NOMO-1 treated with DMSO at 0.1 percent for 48 hours (cell line): Measurements from ENCODE around the gene DDX4.
A peak's percentile ranks its signal among the peaks of the same experiment; 100 is the strongest.
"Not testable (repeated sequence)": the region's sequence is repeated elsewhere in the genome, so short reads cannot be mapped to it uniquely, and the experiment has no call there.

Source experiments
- DNase-seq: peaks from one replicate; lab custom pipeline; 2025; ENCODE audit not compliant: unreplicated experiment; lab: John Stamatoyannopoulos, UW

The DDX4 gene

DNA sequence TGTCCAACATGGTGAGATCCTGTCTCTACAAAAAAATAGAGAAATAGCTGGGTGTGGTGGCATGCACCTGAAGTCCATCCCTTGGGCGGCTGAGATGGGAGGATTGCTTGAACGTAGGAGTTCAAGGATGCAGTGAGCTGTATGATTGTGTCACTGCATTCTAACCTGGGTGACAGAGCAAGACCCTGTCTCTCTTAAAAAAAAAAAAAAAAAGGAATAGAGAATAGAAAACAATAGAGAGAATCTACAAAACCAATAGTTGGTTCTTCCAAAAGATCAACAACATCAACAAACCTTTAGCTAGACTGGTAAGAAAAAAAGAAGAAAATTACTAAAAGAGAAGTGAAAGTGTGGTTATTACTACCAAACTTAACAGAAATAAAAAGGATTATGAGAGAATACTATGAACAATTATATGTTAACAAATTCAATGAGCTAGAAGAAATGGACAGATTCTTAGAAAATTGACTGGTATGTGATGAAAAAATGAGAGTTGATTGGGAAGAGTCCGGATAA lies 17.6 kb upstream of the DDX4 start:
- peak; percentile 23 for DNase-seq

DNA sequence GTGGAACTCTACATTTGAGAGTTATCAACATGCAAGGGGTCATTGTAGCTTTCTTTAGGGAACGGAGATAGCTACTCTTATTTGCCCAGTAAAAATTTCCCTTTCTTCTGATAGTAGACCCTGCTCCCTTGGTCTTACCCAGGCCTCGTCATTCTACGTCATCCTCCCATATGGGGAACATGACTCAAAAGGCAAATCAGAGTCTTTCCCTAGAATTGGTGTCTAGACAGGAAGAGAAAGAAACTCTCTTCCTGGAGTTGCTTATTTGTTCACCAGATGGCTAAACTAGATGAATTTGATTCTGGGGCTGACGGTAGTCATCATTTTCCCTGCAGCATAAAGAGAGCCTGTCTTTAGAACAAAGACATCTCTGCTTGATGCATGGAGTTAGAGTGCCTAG lies 13.6 kb upstream of the DDX4 start:
- no peak for DNase-seq

DNA sequence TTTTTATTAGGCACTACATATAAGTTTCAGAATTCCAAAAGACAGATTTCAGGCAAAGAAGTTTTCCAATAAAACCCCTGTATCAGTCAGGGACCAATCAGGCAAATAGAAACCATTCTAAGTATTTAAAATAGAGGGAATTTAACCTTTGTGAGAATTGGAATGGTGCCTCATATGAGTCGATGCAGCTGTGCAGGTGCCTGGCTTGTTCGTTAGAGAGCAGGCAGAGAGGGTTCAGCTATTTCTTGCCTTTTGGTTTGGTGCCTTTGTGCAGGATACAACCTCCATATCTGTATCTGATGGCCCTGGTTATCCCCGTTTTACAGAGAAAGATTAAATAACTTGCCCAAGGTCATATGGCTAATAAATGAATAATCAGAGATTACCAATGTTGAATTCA lies 6.0 kb upstream of the DDX4 start:
- DNase-seq = no peak

DNA sequence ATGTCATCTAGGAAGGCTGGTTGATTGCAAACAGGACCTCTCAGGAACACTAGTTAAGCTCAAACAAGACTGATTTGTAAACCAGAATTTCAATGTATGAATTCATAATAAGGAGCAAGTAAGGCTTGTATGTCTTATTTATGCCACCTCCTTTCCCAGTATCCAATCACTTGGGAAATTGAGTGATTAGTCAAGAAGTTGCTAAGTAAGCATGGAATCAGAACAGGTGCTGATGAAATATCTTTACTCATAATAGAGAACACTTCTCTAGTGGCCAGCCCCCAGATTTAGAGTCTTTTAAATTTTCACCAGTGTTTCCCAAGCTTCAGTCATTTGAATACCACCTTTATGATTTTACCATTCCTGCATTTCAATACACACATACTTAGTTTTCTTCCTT lies 5.3 kb upstream of the DDX4 start:
- no peak for DNase-seq

DNA sequence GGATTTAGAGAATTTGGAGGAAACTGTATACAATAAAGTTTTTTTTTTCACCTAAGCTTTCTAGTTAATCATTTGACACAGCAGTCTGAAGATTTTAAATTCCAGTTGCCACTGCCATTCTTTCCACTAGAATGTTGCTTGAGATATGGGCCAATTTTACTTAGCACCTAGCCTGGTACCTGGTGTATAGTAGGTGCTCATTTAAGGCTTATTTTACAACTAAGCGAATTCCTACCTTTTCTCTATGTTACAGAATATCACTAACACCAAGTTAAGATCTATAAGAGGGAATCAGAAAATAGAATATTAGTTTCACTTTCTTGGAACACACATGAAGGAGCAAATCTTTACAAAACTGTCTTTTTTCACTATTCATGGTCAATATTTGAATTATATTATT lies 3.2 kb upstream of the DDX4 start:
- no peak for DNase-seq

DNA sequence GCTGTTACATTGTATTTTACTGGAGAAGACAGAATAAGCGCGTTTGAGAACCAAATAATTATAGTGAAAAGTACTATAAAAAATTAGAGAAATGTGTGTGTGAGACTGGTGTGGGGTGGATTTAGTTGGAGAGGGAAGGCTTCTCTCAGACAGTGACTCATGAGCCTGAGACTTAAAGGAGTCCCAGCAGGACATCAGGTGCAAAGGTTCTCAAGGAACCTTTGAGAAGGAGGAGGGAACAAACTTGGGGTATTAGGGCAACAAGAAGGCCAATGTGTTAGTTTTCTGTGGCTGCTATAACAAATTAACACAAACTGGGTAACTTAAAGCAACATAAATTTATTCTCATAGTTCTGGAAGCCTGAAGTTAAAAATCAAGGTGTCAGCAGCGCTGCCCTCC lies 4.9 kb downstream of the DDX4 start:
- no peak for DNase-seq

DNA sequence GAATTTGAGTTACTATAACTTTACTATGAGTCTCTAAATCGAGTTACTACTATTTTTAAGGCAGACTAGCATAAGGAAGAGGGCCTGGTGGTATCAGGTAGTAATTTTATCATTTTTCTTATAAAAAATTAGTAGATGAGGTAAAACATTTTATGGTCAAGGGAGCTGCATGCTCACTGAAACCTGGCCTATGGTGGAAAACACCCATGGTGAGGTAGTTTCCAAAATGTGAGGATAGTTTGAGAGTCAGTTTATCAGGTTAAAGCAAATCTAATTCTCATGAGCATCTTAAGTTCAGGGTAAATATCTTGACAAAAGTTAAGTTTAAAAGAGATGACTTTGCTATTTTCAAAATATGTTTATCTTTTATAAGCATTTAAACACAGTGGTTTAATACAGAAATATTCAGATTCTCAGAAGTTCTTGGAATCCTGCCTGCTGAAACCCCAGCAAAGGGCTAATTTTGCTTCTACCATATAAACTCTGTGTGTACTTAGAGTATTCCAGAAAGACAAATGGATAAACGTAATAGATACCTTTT lies 10.0 kb downstream of the DDX4 start:
- no peak for DNase-seq

DNA sequence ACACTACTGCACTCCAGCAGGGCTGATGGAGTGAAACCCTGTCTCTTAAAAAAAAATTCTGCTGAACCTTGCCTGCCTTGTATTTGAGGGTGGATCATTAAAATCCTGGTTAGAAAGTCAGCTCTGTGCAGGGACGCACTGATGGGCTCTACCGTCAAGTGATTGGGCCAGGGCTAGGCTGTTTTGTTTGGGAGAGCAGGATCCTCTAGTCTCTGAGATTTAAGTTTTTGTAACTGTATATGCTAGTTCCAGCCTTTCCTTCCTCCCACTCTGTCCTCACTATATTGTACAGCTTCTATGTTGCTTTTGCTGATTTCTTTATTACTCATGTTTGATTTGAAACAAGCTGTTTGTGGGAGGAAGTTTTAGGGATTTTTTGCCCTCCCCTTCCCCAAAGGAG lies 11.5 kb downstream of the DDX4 start:
- no peak for DNase-seq

DNA sequence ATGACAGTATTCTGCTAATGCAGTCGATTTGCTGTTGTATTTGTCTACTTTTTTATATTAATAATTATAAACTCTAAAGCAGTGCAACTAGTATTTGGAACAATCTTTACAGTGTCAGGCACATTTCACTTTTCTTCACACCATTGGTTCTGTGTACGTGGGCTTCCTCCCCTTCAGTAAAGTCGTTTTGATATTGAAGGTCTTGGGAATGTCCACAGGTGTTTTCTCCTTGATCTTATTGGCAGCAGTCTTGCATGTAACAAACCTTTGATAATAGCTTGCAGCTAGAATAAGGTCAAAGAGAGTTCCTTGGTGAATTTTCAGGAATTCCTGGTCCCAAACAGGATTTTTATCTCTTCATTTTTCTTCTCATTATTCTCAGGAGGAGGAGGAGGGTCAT lies 12.2 kb downstream of the DDX4 start:
- DNase-seq = no peak

DNA sequence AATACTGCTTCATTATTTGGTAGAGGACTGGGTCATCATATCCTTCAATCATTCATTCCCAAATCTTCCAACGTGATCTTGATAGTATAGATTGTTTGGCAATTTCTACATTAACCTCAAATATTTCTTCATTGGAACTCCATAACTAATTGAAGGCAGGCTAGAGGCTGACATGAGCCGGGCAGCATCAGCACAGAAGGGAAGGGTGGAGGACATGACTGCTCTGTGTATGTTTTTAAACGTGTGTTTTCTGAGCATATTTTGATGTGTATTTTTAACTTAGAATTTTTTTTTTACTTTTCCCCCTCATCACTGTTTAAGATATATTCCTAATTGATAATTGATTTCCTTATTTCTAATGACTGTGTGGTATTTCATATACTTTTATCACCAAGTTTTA lies 12.6 kb downstream of the DDX4 start:
- DNase-seq = no peak

DNA sequence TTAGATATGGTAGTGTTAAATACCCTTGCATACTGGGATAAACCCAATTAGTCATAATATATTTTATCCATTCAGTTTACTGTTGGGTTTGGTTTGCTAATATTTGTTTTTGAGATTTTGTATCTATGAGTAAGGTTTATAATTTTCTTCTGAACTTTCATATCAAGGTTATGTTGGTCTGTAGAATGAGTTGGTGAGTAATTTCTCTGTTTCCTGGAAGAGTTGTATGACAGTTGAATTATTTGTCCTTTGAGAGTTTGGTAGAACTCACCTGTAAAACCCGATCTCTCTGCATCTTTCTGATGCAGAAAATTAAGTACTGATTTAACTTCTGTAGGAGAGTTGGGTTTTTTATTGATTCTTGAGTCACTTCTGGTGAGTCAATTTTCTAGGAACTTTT lies 20.4 kb downstream of the DDX4 start:
- no peak for DNase-seq

DNA sequence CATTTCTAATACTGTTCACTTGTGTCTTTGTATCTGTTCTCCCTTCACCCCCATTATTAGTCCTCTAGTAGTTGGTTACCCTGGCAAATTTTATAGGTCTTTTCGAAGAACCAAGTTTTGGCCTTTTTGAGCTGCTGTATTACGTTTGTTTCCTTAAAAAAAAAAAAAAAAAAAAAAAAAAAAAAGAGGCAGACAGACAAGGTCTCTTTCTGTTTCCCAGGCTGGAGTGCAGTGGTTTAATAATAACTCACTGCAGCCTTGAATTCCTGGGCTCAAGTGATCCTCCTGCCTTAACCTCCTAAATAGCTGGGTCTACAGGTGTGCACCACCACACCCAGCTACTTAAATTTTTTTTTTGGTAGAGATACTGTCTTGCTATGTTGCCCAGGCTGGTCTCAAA lies 20.9 kb downstream of the DDX4 start:
- no peak for DNase-seq

DNA sequence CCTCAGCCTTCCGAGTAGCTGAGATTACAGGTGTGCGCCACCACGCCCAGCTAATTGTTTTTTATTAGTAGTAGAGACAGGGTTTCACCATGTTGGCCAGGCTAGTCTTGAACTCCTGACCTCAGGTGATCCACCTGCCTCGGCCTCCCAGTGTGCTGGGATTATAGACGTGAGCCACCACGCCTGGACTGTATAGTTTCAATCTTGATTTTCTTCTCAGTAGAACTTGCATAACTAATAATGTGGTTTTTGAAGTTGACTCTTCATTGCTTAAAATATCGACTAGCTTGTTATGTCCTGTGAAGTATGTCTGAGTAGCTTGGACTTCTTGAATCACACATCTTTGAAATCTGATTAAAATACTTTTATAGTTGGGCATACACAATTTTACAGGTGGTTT lies 23.9 kb downstream of the DDX4 start:
- not testable (repeated sequence) for DNase-seq

DNA sequence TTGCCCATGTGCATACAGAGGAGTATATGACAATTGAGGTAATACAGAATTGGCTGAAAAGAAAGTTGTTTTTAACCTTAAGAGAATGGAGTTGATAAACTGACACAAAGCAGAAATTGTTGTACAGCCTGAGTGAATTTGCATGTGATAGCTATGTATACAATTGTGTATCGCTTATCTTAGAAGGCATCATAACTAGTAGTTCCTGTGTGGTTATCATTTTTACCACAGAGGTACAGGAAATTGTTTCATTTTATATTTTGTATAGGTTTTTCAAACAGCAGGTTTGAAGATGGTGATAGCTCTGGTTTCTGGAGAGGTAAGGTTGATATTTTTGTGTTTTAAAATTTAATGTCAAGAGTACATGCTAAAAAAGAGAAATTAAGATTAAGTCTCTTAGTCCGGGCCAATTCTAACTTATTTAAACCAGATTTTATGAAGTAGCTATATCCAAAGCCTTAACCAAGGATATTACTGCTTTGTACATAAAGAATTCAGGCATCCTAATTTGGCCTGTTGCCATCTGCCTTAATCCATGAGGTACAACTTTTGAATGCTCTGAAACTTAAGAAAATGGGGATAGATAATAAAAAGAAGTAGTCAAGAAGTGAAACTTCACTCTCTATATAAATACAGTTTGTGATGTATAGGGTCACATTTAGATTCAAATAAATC lies 26.0 kb downstream of the DDX4 start:
- peak; percentile 13 for DNase-seq

DNA sequence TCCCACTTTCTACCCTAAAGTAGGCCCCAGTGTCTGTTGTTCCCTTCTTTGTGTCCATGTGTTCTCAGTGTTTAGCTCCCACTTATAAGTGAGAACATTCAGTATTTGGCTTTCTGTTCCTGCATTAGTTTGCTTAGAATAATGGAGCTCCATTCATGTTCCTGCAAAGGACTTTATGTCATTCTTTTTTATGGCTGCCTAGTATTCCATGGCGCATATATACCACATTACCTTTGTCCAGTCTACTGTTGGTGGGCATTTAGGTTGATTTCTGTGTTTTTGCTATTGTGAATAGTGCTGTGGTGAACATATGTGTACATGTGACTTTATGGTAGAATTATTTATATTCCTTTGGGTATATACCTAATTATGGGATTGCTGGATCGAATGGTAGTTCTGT lies 30.4 kb downstream of the DDX4 start:
- DNase-seq = no peak

DNA sequence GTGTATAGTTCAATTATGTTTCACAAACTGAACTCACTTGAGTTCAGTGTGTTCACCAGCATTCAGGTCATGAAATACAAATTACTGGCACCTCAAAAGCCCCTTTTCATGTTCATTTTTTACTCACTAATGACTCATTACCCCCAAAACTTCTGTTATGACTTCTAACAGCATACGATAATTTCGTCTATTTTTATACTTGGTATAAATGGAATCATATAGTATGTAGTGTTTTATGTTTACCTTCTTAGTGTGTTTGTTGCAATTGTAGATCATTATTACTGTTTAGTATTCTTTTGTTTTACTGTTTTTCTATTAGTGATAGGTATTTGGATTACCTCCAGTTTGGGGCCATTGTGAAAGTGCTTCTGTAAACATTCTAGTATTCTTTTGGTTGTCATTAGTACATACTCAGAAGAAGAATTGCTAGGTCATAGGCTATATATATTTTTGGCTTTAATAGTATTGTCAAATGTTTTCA lies 33.4 kb downstream of the DDX4 start:
- DNase-seq = no peak

DNA sequence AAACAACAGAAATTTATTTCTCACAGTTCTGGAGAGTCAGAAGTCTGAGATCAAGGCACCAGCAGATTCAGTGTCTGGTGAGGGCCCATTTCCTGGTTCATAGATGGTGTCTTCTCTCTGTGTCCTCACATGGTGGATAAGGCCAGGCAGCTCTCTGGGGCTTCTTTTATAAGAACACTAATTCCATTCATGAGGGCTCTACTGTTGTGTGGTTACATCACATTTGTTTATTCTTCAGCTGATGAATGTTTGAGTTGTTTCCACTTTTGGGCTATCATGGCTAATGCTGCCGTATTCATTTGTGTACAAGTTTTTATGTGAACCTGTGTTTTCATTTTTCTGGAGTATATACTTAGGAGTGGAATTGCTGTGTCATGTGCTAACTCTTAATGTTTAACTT lies 35.2 kb downstream of the DDX4 start:
- DNase-seq = peak; percentile 35

DNA sequence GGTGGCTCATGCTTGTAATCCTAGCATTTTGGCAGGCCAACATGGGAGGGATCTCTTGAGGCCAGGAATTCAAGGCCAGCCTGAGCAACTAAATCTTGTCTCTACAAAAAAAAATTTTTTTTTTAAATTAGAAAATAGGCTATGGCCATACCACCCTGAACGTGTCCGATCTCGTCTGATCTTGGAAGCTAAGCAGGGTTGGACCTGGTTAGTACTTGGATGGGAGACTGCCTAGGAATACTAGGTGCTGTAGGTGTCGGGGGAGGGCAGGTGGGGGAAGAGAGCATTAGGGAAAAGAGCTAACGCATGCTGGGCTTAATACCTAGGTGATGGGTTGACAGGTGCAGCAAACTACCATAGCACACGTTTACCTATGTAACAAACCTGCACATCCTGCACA lies 39.5 kb downstream of the DDX4 start:
- DNase-seq = no peak

DNA sequence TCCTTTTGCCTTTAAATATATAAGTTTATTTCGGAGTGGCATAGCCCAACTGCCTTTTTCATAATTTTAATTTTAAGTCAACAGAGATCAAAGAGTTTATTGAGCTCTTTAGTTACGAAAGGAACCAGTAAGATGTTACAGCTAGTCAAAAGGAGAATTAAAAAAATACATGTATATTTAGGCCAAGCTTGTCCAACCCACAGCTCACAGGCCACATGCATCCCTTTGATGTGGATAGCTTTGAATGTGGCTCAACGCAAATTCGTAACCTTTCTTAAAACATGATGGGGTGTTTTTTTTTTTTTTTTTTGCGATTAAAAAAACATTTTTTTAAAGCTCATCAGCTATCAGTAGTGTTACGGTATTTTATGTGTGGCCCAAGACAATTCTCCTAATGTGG lies 63.1 kb downstream of the DDX4 start:
- no peak for DNase-seq

DNA sequence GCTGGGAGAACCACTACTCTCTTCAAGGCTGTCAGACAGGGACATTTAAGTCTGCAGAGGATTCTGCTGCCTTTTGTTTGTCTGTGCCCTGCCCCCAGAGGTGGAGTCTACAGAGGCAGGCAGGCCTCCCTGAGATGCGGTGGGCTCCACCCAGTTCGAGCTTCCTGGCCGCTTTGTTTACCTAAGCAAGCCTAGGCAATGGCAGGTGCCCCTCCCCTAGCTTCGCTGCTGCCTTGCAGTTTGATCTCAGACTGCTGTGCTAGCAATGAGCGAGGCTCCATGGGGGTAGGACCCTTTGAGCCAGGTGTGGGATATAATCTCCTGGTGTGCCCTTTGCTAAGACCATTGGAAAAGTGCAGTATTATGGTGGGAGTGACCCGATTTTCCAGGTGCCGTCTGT lies 71.0 kb downstream of the DDX4 start:
- DNase-seq = not testable (repeated sequence)

DNA sequence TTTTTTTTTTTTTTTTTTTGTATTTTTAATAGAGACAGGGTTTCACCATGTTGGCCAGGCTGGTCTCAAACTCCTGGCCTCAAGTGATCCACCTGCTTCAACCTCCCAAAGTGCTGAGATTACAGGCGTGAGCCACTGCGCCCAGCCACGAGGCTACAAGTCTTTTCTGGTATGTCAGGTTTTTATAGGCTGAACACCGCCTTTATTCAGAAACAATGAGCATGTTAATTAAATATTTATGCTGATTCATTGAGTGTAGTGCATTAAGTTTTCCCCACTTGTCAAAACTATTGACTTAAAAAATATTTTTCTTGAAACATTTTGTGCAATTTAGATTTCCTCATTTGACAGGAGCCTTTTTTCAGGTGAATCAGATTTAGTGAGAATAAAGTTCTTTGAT lies 78.1 kb downstream of the DDX4 start:
- not testable (repeated sequence) for DNase-seq

DNA sequence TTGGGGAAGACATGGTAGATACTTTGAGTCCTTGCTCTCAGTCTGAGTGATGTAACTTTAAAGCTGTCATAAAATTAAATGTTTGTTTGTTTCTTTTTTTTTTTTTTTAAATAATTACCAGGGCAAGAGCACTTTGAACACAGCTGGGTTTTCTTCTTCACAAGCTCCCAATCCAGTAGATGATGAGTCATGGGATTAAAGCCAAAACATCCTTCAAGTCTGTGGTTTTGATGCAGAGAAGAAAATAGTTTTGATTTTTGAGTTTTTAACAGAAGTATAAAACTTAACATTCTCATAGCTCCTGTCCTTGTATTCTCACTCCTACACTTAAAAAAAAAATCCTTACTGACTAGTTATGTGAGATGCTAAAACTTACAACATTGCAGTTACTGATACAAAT lies 78.5 kb downstream of the DDX4 start:
- DNase-seq = peak; percentile 10

DNA sequence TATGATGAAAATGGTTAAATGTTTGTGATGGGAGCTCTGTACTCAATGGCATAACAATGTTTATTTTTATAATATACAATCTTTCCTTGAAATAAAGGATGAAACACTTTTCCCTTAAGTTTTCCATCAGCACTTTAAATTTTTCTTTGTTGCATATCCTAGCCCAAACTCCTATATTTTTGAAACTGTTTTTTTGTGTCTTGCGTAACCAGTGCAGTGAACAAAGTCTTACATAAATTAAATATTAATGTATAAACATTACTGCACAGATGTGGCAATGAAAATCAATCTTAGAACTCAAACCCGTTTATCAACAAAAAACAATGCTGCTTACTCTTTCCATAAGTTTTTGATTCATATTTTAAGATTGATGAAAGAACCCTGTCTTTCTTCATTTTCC lies 79.2 kb downstream of the DDX4 start:
- DNase-seq = no peak
